Mucosa of descending colon (tissue), 3 donors: ENCODE results near the gene KLHL34. TPM values are rescaled to one million over a fixed set of nuclear protein-coding genes. Genes with fewer than 3 reads are reported as not detected.

Experiments used
- ATAC-seq: fragments of 200-7000 bp; cut with Tn5 transposase; one replicate; pipeline ENCODE4 v1.9.1; 2020; ENCODE audit warnings: mild to moderate bottlenecking, moderate library complexity
- DNase-seq, 3 donors: peaks; one replicate each; pipeline ENCODE4 v3.0.0-alpha.2; 2020
- H3K36me3 ChIP-seq: fragments of 200-600 bp; one replicate; pipeline ENCODE4 v1.8.0; 2021; ENCODE audit warnings: low read depth, mild to moderate bottlenecking
- H3K4me1 ChIP-seq: fragments of 200-600 bp; one replicate; pipeline ENCODE4 v1.8.0; 2021; ENCODE audit warnings: low read depth, mild to moderate bottlenecking
- H3K4me3 ChIP-seq: fragments of 200-600 bp; one replicate; pipeline ENCODE4 v1.8.0; 2021; ENCODE audit warnings: mild to moderate bottlenecking
- H3K9me3 ChIP-seq: fragments of 200-600 bp; one replicate; pipeline ENCODE4 v1.8.0; 2021; ENCODE audit warnings: mild to moderate bottlenecking
- CTCF ChIP-seq: fragments of 200-600 bp; IDR thresholded peaks from one replicate; pipeline ENCODE4 v1.8.0; 2022; ENCODE audit warnings: antibody characterized with exemption, mild to moderate bottlenecking
- intact Hi-C, 2 donors: fragments of 100-400 bp; cut with DNase I in 1 of 2; cut with micrococcal nuclease in 1 of 2; formaldehyde crosslinking; loops; one replicate each; pipeline versions ENCODE4 v1.11.0 to v1.11.1; 2022; cut with DNase I, micrococcal nuclease
- total RNA-seq, 3 donors: library from RNA; stranded (reverse); fragmentation: NEBNext Ultra II Directional in 2 of 3; extraction: Animal tissue kit (Norgen Biotek cat#: 25700) in 2 of 3; gene quantifications; one replicate each; pipeline versions ENCODE4 v1.2.1 to v1.2.4, GENCODE V29; 2021 to 2023
- donor health status: DM: no; HTN: no; CAD: no; lungs with moderate emphysema.
- donor health status: DM: no; HTN: no; CAD: no.
- donor health status: DM: no; HTN: yes; CAD: no.

The KLHL34 gene
- total RNA-seq, 3 donors from 2014 or later = 1.6 to 2.5 (median 2.1) TPM

GRCh38 chrX:21655901-21656586 lies 2.1 kb downstream of the KLHL34 start:
- H3K9me3 ChIP-seq = no peaks in the 10 kb centered on the region
- H3K4me1 ChIP-seq = no peaks in the 10 kb centered on the region
- ATAC-seq (no peak), DNase-seq (peak in 2 of 3 donors; percentile 14 to 43)
- TF ChIP-seq CTCF = no peak
- no peaks in the 10 kb centered on the region for H3K36me3 ChIP-seq
- no peak overlapping the region for H3K4me3 ChIP-seq
- intact Hi-C loops = no loop called here

DNA sequence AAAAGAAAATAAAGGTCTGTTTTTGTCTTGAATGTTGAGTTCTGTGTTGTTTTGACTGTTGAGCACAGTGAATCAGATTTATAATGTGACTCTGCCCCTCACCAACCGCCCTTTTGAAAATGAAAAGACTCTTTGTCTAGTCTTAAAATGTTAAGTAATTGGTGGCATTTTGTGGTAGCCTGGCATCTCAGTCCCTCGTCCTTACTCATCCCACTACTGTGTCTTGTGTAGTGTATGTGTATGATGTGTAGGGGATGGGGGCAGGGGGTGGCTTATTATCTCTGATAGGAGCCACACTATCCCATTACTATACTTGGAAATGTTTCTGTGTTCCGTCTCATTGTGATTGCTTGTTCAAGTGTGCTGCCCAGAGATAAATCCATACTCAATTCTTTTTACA lies 12.2 kb downstream of the KLHL34 start:
- Histone ChIP-seq H3K4me3 (no peak overlapping the region), H3K9me3 (no peaks in the 10 kb centered on the region), H3K4me1 (no peaks in the 10 kb centered on the region), H3K36me3 (no peaks in the 10 kb centered on the region)
- no peak for TF ChIP-seq CTCF
- no peak for ATAC-seq
- intact Hi-C loops = no loop called here
- no peak for DNase-seq

- Histone ChIP-seq H3K9me3 (no peaks in the 10 kb centered on the region), H3K36me3 (no peaks in the 10 kb centered on the region), H3K4me3 (no peak overlapping the region), H3K4me1 (no peaks in the 10 kb centered on the region)
- DNase-seq = no peak
- ATAC-seq = no peak
- intact Hi-C loops = no loop called here
- no peak for TF ChIP-seq CTCF
Observed at GRCh38 chrX:21645431-21645830, 12.7 kb downstream of the KLHL34 start.

- Histone ChIP-seq H3K36me3 (no peaks in the 10 kb centered on the region), H3K4me1 (no peaks in the 10 kb centered on the region), H3K4me3 (no peak overlapping the region), H3K9me3 (no peaks in the 10 kb centered on the region)
- intact Hi-C loops = no loop called here
- no peak for ATAC-seq
- TF ChIP-seq CTCF = no peak
- DNase-seq = no peak
Observed at GRCh38 chrX:21639775-21640174, 18.4 kb downstream of the KLHL34 start.

GRCh38 chrX:21638311-21638710 lies 19.8 kb downstream of the KLHL34 start:
- Histone ChIP-seq H3K9me3 (no peaks in the 10 kb centered on the region), H3K4me3 (no peak overlapping the region), H3K36me3 (no peaks in the 10 kb centered on the region), H3K4me1 (no peaks in the 10 kb centered on the region)
- intact Hi-C loops = no loop called here
- no peak for TF ChIP-seq CTCF
- DNase-seq (no peak), ATAC-seq (no peak)

GRCh38 chrX:21632027-21632426 lies 26.1 kb downstream of the KLHL34 start:
- Histone ChIP-seq H3K9me3 (no peaks in the 10 kb centered on the region), H3K4me3 (no peak overlapping the region), H3K4me1 (no peaks in the 10 kb centered on the region), H3K36me3 (no peaks in the 10 kb centered on the region)
- intact Hi-C loops = no loop called here
- ATAC-seq (no peak), DNase-seq (no peak)
- no peak for TF ChIP-seq CTCF
